ENCODE data around the gene POR. TPM values are rescaled to one million over a fixed set of nuclear protein-coding genes. Genes with fewer than 3 reads are reported as not detected.
"Not testable (repeated sequence)": the region's sequence is repeated elsewhere in the genome, so short reads cannot be mapped to it uniquely, and the experiment has no call there.

The POR gene
- total and polyA plus RNA-seq, 12 donors: 268 to 1,301 (median 597) TPM

GRCh38 chr7:75905785-75906604, 9.0 kb upstream of the POR start:
- intact Hi-C loops (cut with DNase I): no loop called here
- H3K4me3 ChIP-seq: no peak overlapping the region
- DNase-seq: peak; percentile 69 to 95 (median 92)
- 19 to 36% (median 24%) methylated on average over 10 to 17 of the region's 17 CpGs for WGBS, 4 donors
- H3K9me3 ChIP-seq (replicated peaks in 1 of 3): no peaks in the 10 kb centered on the region
- H3K36me3 ChIP-seq (replicated peaks in 1 of 2): no peaks in the 10 kb centered on the region
- TF ChIP-seq CTCF (IDR thresholded peaks at IDR 0.05) (peak in 1 of 6 experiments; percentile 17), POLR2A (IDR thresholded peaks at IDR 0.05) (peak in 1 of 2 donors; percentile 50)
- H3K27me3 ChIP-seq: no peaks in the 10 kb centered on the region
- H3K4me1 ChIP-seq (replicated peaks in 1 of 2): peaks cover 9 to 21% of the 10 kb centered on the region in 2 donors
- peak overlapping the region; percentile 4 to 88 (median 78) for H3K27ac ChIP-seq

- peak in 6 of 7 donors; percentile 59 to 90 (median 68) for DNase-seq
- WGBS, 4 donors: 30 to 43% (median 38%) methylated on average over 10 of the region's 10 CpGs
Measured at GRCh38 chr7:75906991-75907667, 7.8 kb upstream of the POR start.

GRCh38 chr7:75907668-75908039, 7.3 kb upstream of the POR start:
- intact Hi-C loops (cut with DNase I); H3K27me3 ChIP-seq; DNase-seq; H3K4me3 ChIP-seq; H3K9me3 ChIP-seq (replicated peaks in 1 of 3); H3K36me3 ChIP-seq (replicated peaks in 1 of 2): not testable (repeated sequence)
- WGBS, 4 donors: 90 to 94% (median 92%) methylated on average over 9 of the region's 9 CpGs
- Histone ChIP-seq H3K27ac (peak overlapping the region; percentile 4 to 88 (median 65)), H3K4me1 (replicated peaks in 1 of 2) (peaks cover 9 to 21% of the 10 kb centered on the region in 2 donors)

More at GRCh38 chr7:75906991-75907667, 7.8 kb upstream of the POR start:
- Histone ChIP-seq H3K4me3 (no peak overlapping the region), H3K27me3 (no peaks in the 10 kb centered on the region), H3K27ac (peak overlapping the region; percentile 4 to 88 (median 65)), H3K36me3 (replicated peaks in 1 of 2) (no peaks in the 10 kb centered on the region), H3K9me3 (replicated peaks in 1 of 3) (no peaks in the 10 kb centered on the region), H3K4me1 (replicated peaks in 1 of 2) (peaks cover 9 to 21% of the 10 kb centered on the region in 2 donors)
- TF ChIP-seq POLR2A (IDR thresholded peaks at IDR 0.05): no peak
- TF ChIP-seq CTCF (IDR thresholded peaks at IDR 0.05): no peak
- intact Hi-C loops (cut with DNase I): no loop called here

- Histone ChIP-seq H3K36me3 (replicated peaks in 1 of 2) (no peaks in the 10 kb centered on the region), H3K4me3 (no peak overlapping the region), H3K27me3 (no peaks in the 10 kb centered on the region), H3K4me1 (replicated peaks in 1 of 2) (peaks cover 15 to 29% of the 10 kb centered on the region in 2 donors), H3K9me3 (replicated peaks in 1 of 3) (no peaks in the 10 kb centered on the region), H3K27ac (no peak overlapping the region)
- intact Hi-C loops (cut with DNase I): loop anchor here in 1 of 2 donors (10.0 kb wide), 1 partner anchor 85 kb away; the partner anchor contains the start of gene TMEM120A
- no peak for TF ChIP-seq POLR2A (IDR thresholded peaks at IDR 0.05)
- no peak for TF ChIP-seq CTCF (IDR thresholded peaks at IDR 0.05)
- no peak for DNase-seq
- WGBS, 4 donors: 90 to 95% (median 93%) methylated on average over 5 of the region's 5 CpGs
Measured at GRCh38 chr7:75909521-75910132, 5.3 kb upstream of the POR start.

GRCh38 chr7:75911186-75911585, 3.8 kb upstream of the POR start:
- intact Hi-C loops (cut with DNase I): loop anchor here in 1 of 2 donors (10.0 kb wide), 1 partner anchor 84 kb away; the partner anchor contains the start of gene TMEM120A
- H3K27ac ChIP-seq; DNase-seq; H3K9me3 ChIP-seq (replicated peaks in 1 of 3); H3K36me3 ChIP-seq (replicated peaks in 1 of 2); H3K27me3 ChIP-seq; H3K4me3 ChIP-seq: not testable (repeated sequence)
- peaks cover 11 to 24% of the 10 kb centered on the region in 2 donors for H3K4me1 ChIP-seq (replicated peaks in 1 of 2)
- 81 to 88% (median 87%) methylated on average over 11 to 12 of the region's 12 CpGs for WGBS, 4 donors

All from adrenal gland (tissue), 12 donors.